ENCODE results near the gene ARHGEF7. TPM values are rescaled to one million over a fixed set of nuclear protein-coding genes. Genes with fewer than 3 reads are reported as not detected.

Gene ARHGEF7
- total RNA-seq, 4 donors from 2014 or later: 88.7 to 119 (median 110) TPM

- H3K27ac ChIP-seq: peak overlapping the region in 2 of 4 donors; percentile 8 to 15
- no peaks in the 10 kb centered on the region for H3K27me3 ChIP-seq
- no peak for DNase-seq (ENCODE audit: low spot score in 2 of 2)
- H3K9me3 ChIP-seq: no peaks in the 10 kb centered on the region
- H3K36me3 ChIP-seq: peaks cover 0 to 5% (median 0%) of the 10 kb centered on the region in 3 donors
- peaks cover 0 to 64% (median 21%) of the 10 kb centered on the region in 4 donors for H3K4me1 ChIP-seq
- no peak for TF ChIP-seq EP300 (IDR thresholded peaks at IDR 0.05)
- TF ChIP-seq POLR2A (IDR thresholded peaks at IDR 0.05): no peak
- no peak for TF ChIP-seq CTCF (IDR thresholded peaks at IDR 0.05)
- H3K4me3 ChIP-seq: no peak overlapping the region
- WGBS, 2 donors: 85% methylated on average over 1 of the region's 1 CpG
Observed at GRCh38 chr13:111156421-111156820, 41.3 kb downstream of the ARHGEF7 start.

- DNase-seq (ENCODE audit: low spot score in 2 of 2): no peak
- Histone ChIP-seq H3K9me3 (no peaks in the 10 kb centered on the region), H3K36me3 (peaks cover 0 to 5% (median 0%) of the 10 kb centered on the region in 3 donors), H3K27ac (no peak overlapping the region), H3K4me3 (no peak overlapping the region), H3K4me1 (peaks cover 0 to 64% (median 21%) of the 10 kb centered on the region in 4 donors), H3K27me3 (no peaks in the 10 kb centered on the region)
- TF ChIP-seq EP300 (IDR thresholded peaks at IDR 0.05) (no peak), CTCF (IDR thresholded peaks at IDR 0.05) (no peak), POLR2A (IDR thresholded peaks at IDR 0.05) (no peak)
Observed at GRCh38 chr13:111158136-111158805, 43.2 kb downstream of the ARHGEF7 start.

- H3K9me3 ChIP-seq: no peaks in the 10 kb centered on the region
- WGBS, 2 donors: 89 to 96% methylated on average over 3 of the region's 3 CpGs
- peaks cover 0 to 5% (median 0%) of the 10 kb centered on the region in 3 donors for H3K36me3 ChIP-seq
- no peak for DNase-seq (ENCODE audit: low spot score in 2 of 2)
- H3K4me3 ChIP-seq: no peak overlapping the region
- no peak overlapping the region for H3K27ac ChIP-seq
- peaks cover 0 to 58% (median 15%) of the 10 kb centered on the region in 4 donors for H3K4me1 ChIP-seq
- no peaks in the 10 kb centered on the region for H3K27me3 ChIP-seq
- TF ChIP-seq EP300 (IDR thresholded peaks at IDR 0.05): no peak
- no peak for TF ChIP-seq POLR2A (IDR thresholded peaks at IDR 0.05)
- TF ChIP-seq CTCF (IDR thresholded peaks at IDR 0.05): no peak
Observed at GRCh38 chr13:111159362-111160320, 44.5 kb downstream of the ARHGEF7 start.

- TF ChIP-seq EP300 (IDR thresholded peaks at IDR 0.05) (no peak), CTCF (IDR thresholded peaks at IDR 0.05) (no peak)
- 92 to 95% methylated on average over 3 of the region's 3 CpGs for WGBS, 2 donors
- no peak overlapping the region for H3K27ac ChIP-seq
- peaks cover 0 to 5% (median 0%) of the 10 kb centered on the region in 3 donors for H3K36me3 ChIP-seq
- peaks cover 0 to 49% (median 6%) of the 10 kb centered on the region in 4 donors for H3K4me1 ChIP-seq
- no peak for DNase-seq (ENCODE audit: low spot score in 2 of 2)
- no peaks in the 10 kb centered on the region for H3K9me3 ChIP-seq
- H3K4me3 ChIP-seq: no peak overlapping the region
- H3K27me3 ChIP-seq: no peaks in the 10 kb centered on the region
Observed at GRCh38 chr13:111160648-111161047, 45.5 kb downstream of the ARHGEF7 start.
